Activated T-helper 1 cell treated with anti-CD3 and anti-CD28 coated beads, Interleukin-12 subunit alpha, Interleukin-12 subunit beta, Interleukin-2, Interleukin-4 antibody, amounts not matched to agents 30 ng/mL and 10 ng/mL and 1 ng/mL, durations not matched to agents 14 hours and 24 hours and 36 hours (primary cell): Measurements from ENCODE around the gene PRSS50. TPM values are rescaled to one million over a fixed set of nuclear protein-coding genes. Genes with fewer than 3 reads are reported as not detected.
"Not testable (repeated sequence)": the region's sequence is repeated elsewhere in the genome, so short reads cannot be mapped to it uniquely, and the experiment has no call there.

ENCODE experiments used
- DNase-seq: peaks from one replicate; pipeline ENCODE4 v3.0.0; 2021; ENCODE audit warnings: low spot score
- H3K27ac Mint-ChIP-seq: one replicate; pipeline ENCODE4 v1.8.0; 2021; ENCODE audit warnings: mild to moderate bottlenecking, mixed read lengths
- H3K27me3 Mint-ChIP-seq: one replicate; pipeline ENCODE4 v1.8.0; 2022; ENCODE audit warnings: mild to moderate bottlenecking, moderate library complexity, mixed read lengths; ENCODE audit not compliant: insufficient read depth
- H3K36me3 Mint-ChIP-seq: one replicate; pipeline ENCODE4 v1.8.0; 2021; ENCODE audit warnings: low read depth, mixed read lengths
- H3K4me1 Mint-ChIP-seq: one replicate; pipeline ENCODE4 v1.8.0; 2021; ENCODE audit warnings: low read depth, mixed read lengths
- H3K4me3 Mint-ChIP-seq: one replicate; pipeline ENCODE4 v1.8.0; 2021; ENCODE audit warnings: mild to moderate bottlenecking, moderate library complexity, mixed read lengths
- H3K9me3 Mint-ChIP-seq: one replicate; pipeline ENCODE4 v1.8.0; 2021; ENCODE audit warnings: mixed read lengths
- intact Hi-C: fragments of 100-400 bp; cut with micrococcal nuclease; formaldehyde crosslinking; loops from one replicate; pipeline ENCODE4 v1.15.1; 2024
- total RNA-seq: library from RNA; stranded (reverse); gene quantifications from 2 replicates; pipeline ENCODE4 v1.2.3, GENCODE V29; 2022

PRSS50 gene, protein sequence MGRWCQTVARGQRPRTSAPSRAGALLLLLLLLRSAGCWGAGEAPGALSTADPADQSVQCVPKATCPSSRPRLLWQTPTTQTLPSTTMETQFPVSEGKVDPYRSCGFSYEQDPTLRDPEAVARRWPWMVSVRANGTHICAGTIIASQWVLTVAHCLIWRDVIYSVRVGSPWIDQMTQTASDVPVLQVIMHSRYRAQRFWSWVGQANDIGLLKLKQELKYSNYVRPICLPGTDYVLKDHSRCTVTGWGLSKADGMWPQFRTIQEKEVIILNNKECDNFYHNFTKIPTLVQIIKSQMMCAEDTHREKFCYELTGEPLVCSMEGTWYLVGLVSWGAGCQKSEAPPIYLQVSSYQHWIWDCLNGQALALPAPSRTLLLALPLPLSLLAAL
- total RNA-seq, result not detected in 2 replicates

- Mint-ChIP-seq H3K4me1 (no peaks in the 10 kb centered on the region), H3K9me3 (peaks cover 4% of the 10 kb centered on the region), H3K27ac (no peak within 1 kb of the TSS), H3K36me3 (no peaks in the 10 kb centered on the region), H3K27me3 (peaks cover 4% of the 10 kb centered on the region), H3K4me3 (no peak within 1 kb of the TSS)
- no peak for DNase-seq
- intact Hi-C loops, result no loop called here
Observed at GRCh38 chr3:46717447-46718231, at the start of gene PRSS50. Gene PRSS50, minus strand, starts transcription at chr3:46717869. Its CDS starts 45 bp downstream, at chr3:46717824.

- intact Hi-C loops, result no loop called here
- peaks cover 12% of the 10 kb centered on the region for H3K27me3 Mint-ChIP-seq
- no peaks in the 10 kb centered on the region for H3K36me3 Mint-ChIP-seq
- H3K27ac Mint-ChIP-seq, result no peak overlapping the region
- DNase-seq, result no peak
- H3K4me1 Mint-ChIP-seq, result no peaks in the 10 kb centered on the region
- H3K9me3 Mint-ChIP-seq, result peaks cover 21% of the 10 kb centered on the region
- H3K4me3 Mint-ChIP-seq, result no peak overlapping the region
Observed at GRCh38 chr3:46764206-46764605, 46.5 kb upstream of the PRSS50 start.

GRCh38 chr3:46763178-46763577 lies 45.5 kb upstream of the PRSS50 start:
- H3K27ac Mint-ChIP-seq, result no peak overlapping the region
- peaks cover 14% of the 10 kb centered on the region for H3K27me3 Mint-ChIP-seq
- no peaks in the 10 kb centered on the region for H3K4me1 Mint-ChIP-seq
- H3K4me3 Mint-ChIP-seq, result no peak overlapping the region
- intact Hi-C loops, result no loop called here
- no peaks in the 10 kb centered on the region for H3K36me3 Mint-ChIP-seq
- H3K9me3 Mint-ChIP-seq, result peaks cover 21% of the 10 kb centered on the region
- DNase-seq, result no peak

DNA sequence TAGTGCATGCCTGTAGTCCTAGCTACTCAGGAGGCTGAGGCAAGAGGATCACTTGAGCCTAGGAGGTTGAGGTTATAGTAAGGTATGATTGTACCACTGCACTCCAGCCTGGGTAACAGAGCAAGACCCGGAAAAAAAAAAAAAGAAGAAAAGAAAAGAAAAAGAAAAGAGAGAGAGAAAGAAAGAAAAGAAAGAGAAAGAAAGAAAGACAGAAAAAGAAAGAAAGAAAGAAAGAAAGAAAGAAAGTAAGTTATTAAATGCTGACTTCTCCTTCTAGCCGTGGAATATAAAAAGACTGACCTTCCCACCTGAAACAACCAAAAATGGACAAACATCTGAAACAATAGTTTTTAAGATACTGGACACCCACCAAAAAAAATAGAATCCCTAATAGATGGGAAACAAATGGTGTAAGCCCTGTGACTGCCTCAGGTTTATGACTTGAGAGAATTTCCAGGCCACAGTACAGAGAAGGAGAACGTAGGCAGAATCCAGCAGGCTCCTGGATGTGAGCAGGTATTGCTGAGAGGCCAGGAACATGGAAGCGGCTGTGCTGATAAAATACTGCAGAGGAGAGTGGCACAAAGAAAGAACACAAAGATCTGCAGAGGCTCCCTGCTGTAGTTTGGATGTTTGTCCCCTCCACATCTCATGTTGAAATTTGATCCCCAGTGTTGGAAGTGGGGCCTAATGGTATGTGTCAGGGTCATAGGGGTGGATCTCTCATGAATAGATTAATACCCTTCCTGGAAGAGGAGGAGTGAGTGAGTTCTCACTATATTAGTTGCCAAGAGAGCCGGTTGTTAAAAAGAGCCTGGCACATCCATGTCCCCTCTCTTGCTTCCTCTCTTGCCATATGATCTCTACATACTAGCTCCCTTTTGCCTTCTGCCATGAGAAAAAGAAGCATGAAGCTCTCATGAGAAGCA lies 41.8 kb upstream of the PRSS50 start:
- no peak overlapping the region for H3K4me3 Mint-ChIP-seq
- no peaks in the 10 kb centered on the region for H3K4me1 Mint-ChIP-seq
- peaks cover 15% of the 10 kb centered on the region for H3K9me3 Mint-ChIP-seq
- intact Hi-C loops, result no loop called here
- peaks cover 15% of the 10 kb centered on the region for H3K27me3 Mint-ChIP-seq
- H3K36me3 Mint-ChIP-seq, result no peaks in the 10 kb centered on the region
- DNase-seq, result no peak
- no peak overlapping the region for H3K27ac Mint-ChIP-seq

DNA sequence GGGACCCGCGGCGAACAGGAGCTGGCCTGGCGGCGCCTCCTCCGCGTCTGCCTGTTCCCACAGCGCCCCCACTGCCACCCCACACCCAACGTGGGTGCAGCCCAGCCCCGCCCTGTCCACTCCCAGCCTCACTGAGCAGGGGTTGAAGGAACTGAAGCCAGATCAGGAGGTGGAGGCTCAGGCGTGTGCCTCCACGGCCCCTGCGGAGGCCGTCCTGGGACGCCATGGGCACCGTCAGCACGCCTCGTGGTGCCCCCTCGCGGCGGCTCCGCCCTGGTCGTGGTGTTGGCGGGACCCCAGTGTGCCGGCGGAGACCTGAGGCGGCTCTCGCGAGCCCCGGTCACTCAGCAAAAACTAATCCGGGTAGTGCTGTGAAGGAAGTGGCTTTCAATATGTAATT lies 39.0 kb upstream of the PRSS50 start:
- DNase-seq, result no peak
- Mint-ChIP-seq H3K27me3 (peaks cover 11% of the 10 kb centered on the region), H3K4me1 (no peaks in the 10 kb centered on the region), H3K4me3 (no peak overlapping the region), H3K27ac (no peak overlapping the region), H3K36me3 (no peaks in the 10 kb centered on the region), H3K9me3 (no peaks in the 10 kb centered on the region)
- intact Hi-C loops, result no loop called here

DNA sequence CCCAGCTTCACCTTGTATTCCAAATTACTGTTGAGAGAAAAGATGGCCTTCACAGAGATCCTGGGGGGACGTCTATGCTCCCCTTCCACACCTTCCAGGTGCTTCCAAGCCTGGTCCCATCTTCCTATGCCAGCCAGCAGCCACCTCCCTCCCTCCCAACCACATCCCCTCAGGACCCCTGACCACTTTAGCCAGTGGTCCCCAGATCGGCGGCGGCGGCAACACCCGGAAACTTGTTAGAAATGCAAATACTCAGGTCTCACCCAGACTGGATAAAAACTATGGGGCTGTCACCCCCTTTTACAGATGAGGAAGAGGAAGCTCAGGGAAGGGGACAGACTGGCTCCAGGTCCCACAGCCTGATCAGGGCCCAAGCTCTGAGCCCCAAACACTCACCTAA lies 38.0 kb upstream of the PRSS50 start:
- H3K27ac Mint-ChIP-seq, result no peak overlapping the region
- no peaks in the 10 kb centered on the region for H3K36me3 Mint-ChIP-seq
- peaks cover 14% of the 10 kb centered on the region for H3K27me3 Mint-ChIP-seq
- no peak overlapping the region for H3K4me3 Mint-ChIP-seq
- DNase-seq, result no peak
- H3K4me1 Mint-ChIP-seq, result no peaks in the 10 kb centered on the region
- intact Hi-C loops, result no loop called here
- no peaks in the 10 kb centered on the region for H3K9me3 Mint-ChIP-seq

DNA sequence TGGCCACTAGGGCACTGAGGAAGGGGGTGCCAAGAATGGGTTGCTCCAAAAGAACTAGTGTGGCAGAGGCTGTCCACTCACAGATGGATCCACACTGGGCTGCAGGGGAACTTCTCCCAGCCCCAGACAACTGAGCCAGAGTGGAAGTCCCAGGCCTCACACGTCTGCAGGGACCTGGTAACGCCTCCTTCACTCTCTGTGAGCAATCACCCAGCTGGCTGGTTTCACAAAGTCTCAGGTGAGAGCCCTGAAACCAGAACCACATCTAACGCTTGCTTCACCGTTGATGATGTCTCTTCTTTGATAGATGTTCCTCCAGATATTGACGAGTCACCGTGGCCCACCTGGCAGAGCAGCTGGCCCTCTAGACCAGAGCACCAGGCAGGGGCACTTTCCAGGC lies 35.5 kb upstream of the PRSS50 start:
- H3K4me3 Mint-ChIP-seq, H3K36me3 Mint-ChIP-seq, H3K27ac Mint-ChIP-seq, H3K4me1 Mint-ChIP-seq, H3K9me3 Mint-ChIP-seq, DNase-seq, H3K27me3 Mint-ChIP-seq, intact Hi-C loops: not testable (repeated sequence)

- intact Hi-C loops, result no loop called here
- DNase-seq, result no peak
- Mint-ChIP-seq H3K36me3 (no peaks in the 10 kb centered on the region), H3K27me3 (peaks cover 11% of the 10 kb centered on the region), H3K9me3 (no peaks in the 10 kb centered on the region), H3K4me3 (no peak overlapping the region), H3K4me1 (no peaks in the 10 kb centered on the region), H3K27ac (no peak overlapping the region)
Observed at GRCh38 chr3:46750555-46751038, 32.9 kb upstream of the PRSS50 start.

DNA sequence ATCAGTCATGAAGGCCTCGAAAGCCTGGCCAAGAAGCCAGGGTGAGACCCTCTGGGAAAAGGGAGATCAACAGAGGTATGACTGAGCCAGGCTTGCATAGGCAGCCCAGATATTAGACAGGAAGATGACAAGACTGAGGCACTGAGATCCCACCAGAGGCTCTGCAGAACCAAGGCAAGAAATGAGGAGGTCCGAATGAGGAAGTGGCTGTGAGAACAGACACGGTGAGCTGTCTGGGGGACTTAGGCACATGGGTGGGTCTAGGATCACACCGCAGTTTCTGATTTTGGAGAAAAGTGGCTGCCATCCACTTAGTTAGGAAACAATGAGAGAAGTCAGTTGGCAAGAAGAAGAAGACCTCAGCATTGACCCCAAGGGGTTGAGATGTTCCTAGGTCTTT lies 31.5 kb upstream of the PRSS50 start:
- Mint-ChIP-seq H3K27ac (no peak overlapping the region), H3K27me3 (peaks cover 6% of the 10 kb centered on the region), H3K4me1 (no peaks in the 10 kb centered on the region), H3K9me3 (no peaks in the 10 kb centered on the region), H3K36me3 (no peaks in the 10 kb centered on the region), H3K4me3 (no peak overlapping the region)
- DNase-seq, result no peak
- intact Hi-C loops, result no loop called here

GRCh38 chr3:46748170-46748569 lies 30.5 kb upstream of the PRSS50 start:
- Mint-ChIP-seq H3K4me3 (no peak overlapping the region), H3K36me3 (no peaks in the 10 kb centered on the region), H3K9me3 (no peaks in the 10 kb centered on the region), H3K27ac (no peak overlapping the region), H3K4me1 (no peaks in the 10 kb centered on the region), H3K27me3 (peaks cover 8% of the 10 kb centered on the region)
- no peak for DNase-seq
- intact Hi-C loops, result no loop called here

DNA sequence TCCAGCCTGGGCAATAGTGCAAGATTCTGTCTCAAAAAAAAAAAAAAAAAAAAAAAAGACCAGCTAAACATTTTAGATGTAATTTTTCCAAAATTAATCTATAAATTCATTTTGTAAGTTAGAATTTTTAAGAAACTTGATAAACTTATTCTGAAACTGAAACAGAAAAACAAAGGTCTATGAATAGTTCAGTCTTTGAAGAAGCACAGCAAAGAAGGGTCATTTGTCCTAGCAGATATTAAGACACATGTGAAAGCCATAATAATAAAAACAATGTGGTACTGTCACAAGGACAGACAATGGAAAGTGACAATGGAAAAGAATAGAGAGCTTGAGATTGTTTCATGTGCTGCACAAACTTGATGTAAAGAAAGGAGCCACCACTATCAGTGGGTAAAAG lies 29.0 kb upstream of the PRSS50 start:
- no peak overlapping the region for H3K27ac Mint-ChIP-seq
- DNase-seq, result no peak
- H3K4me3 Mint-ChIP-seq, result no peak overlapping the region
- intact Hi-C loops, result no loop called here
- H3K36me3 Mint-ChIP-seq, result no peaks in the 10 kb centered on the region
- H3K9me3 Mint-ChIP-seq, result no peaks in the 10 kb centered on the region
- H3K27me3 Mint-ChIP-seq, result peaks cover 8% of the 10 kb centered on the region
- H3K4me1 Mint-ChIP-seq, result no peaks in the 10 kb centered on the region

GRCh38 chr3:46742992-46743585 lies 25.4 kb upstream of the PRSS50 start:
- no peaks in the 10 kb centered on the region for H3K9me3 Mint-ChIP-seq
- H3K4me3 Mint-ChIP-seq, result no peak overlapping the region
- no peaks in the 10 kb centered on the region for H3K4me1 Mint-ChIP-seq
- intact Hi-C loops, result no loop called here
- no peak overlapping the region for H3K27ac Mint-ChIP-seq
- H3K27me3 Mint-ChIP-seq, result peaks cover 10% of the 10 kb centered on the region
- no peaks in the 10 kb centered on the region for H3K36me3 Mint-ChIP-seq
- DNase-seq, result no peak
